OCI-LY7 (cell line): Measurements from ENCODE around the gene BAHCC1. TPM values are rescaled to one million over a fixed set of nuclear protein-coding genes. Genes with fewer than 3 reads are reported as not detected.

ENCODE experiments used
- BruUV-seq: library from RNA; stranded (reverse); fragments of 400-500 nt; replicated peaks from 2 replicates; lab custom pipeline; 2021; lab: Mats Ljungman, UMichigan
- CTCF ChIA-PET: fragments of 300-600 bp; sonication (Branson Sonifier 250); formaldehyde crosslinking; loops from one replicate; lab custom pipeline; 2022; ENCODE audit warnings: antibody characterized with exemption; ENCODE audit not compliant: unreplicated experiment; lab: Charles Lee
- POLR2A ChIA-PET: fragments of 300-600 bp; sonication (Branson Sonifier 250); formaldehyde crosslinking; loops from one replicate; lab custom pipeline; 2022; ENCODE audit warnings: antibody characterized with exemption; lab: Charles Lee
- DNase-seq: peaks from one replicate; pipeline ENCODE4 v3.0.0-alpha.2; 2015; ENCODE audit warnings: low spot score
- H2AFZ ChIP-seq: fragments of 200-600 bp; sonication (generic), shearing (Covaris generic); 2 replicates; pipeline ENCODE4 v1.6.1; 2014; ENCODE audit warnings: mild to moderate bottlenecking, antibody characterized with exemption, low read length, moderate library complexity
- H3K27ac ChIP-seq: fragments of 200-600 bp; sonication (generic); 2 replicates; pipeline ENCODE4 v1.5.1; 2014; ENCODE audit warnings: mixed run types, low read depth, mild to moderate bottlenecking, moderate library complexity, low read length, inconsistent platforms; ENCODE audit not compliant: poor library complexity, severe bottlenecking
- H3K36me3 ChIP-seq: fragments of 200-600 bp; sonication (generic); 2 replicates; pipeline ENCODE4 v1.6.1; 2014; ENCODE audit warnings: mild to moderate bottlenecking, antibody characterized with exemption, low read length, moderate library complexity, mixed read lengths; ENCODE audit not compliant: insufficient read depth
- H3K4me1 ChIP-seq: fragments of 200-600 bp; sonication (generic); 2 replicates; pipeline ENCODE4 v1.5.1; 2014; ENCODE audit warnings: mild to moderate bottlenecking, low read length; ENCODE audit not compliant: insufficient read depth, poor library complexity, severe bottlenecking
- H3K4me2 ChIP-seq: fragments of 200-600 bp; sonication (generic); 2 replicates; pipeline ENCODE4 v1.6.1; 2014; ENCODE audit warnings: mild to moderate bottlenecking, low read length
- H3K4me3 ChIP-seq: fragments of 200-600 bp; sonication (generic); 2 replicates; pipeline ENCODE4 v1.5.1; 2014; ENCODE audit warnings: mild to moderate bottlenecking, low read depth, low read length; ENCODE audit not compliant: poor library complexity, severe bottlenecking
- H3K79me2 ChIP-seq: fragments of 200-600 bp; sonication (generic); 2 replicates; pipeline ENCODE4 v1.6.1; 2016; ENCODE audit warnings: low read depth, mild to moderate bottlenecking, low read length, moderate library complexity, mixed read lengths; ENCODE audit not compliant: insufficient read depth
- H3K9me2 ChIP-seq: fragments of 200-600 bp; sonication (generic); 2 replicates; pipeline ENCODE4 v1.6.1; 2016; ENCODE audit warnings: mild to moderate bottlenecking, low read length, mixed read lengths; ENCODE audit not compliant: insufficient read depth
- H3K9me3 ChIP-seq: fragments of 200-600 bp; sonication (generic); 2 replicates; pipeline ENCODE4 v1.6.1; 2014; ENCODE audit warnings: mild to moderate bottlenecking, mixed run types, low read length, mixed read lengths
- H4K20me1 ChIP-seq: fragments of 200-600 bp; sonication (generic); 2 replicates; pipeline ENCODE4 v1.6.1; 2014; ENCODE audit warnings: mild to moderate bottlenecking, antibody characterized with exemption, low read length, moderate library complexity, mixed read lengths; ENCODE audit not compliant: insufficient read depth
- EZH2phosphoT487 ChIP-seq: fragments of 200-600 bp; sonication (generic); IDR thresholded peaks from 2 replicates; pipeline ENCODE4 v1.6.1; 2018; ENCODE audit warnings: low read depth, borderline replicate concordance, mild to moderate bottlenecking, mixed run types, antibody characterized with exemption, low read length, moderate library complexity, mixed read lengths
- intact Hi-C: fragments of 100-400 bp; cut with micrococcal nuclease; formaldehyde crosslinking; loops from one replicate; pipeline ENCODE4 v1.10.0; 2022; ENCODE audit not compliant: unreplicated experiment
- total RNA-seq, 2 experiments: library from RNA; depleted of rRNA in 1 of 2; stranded (reverse); fragments of >200 nt in 1 of 2; shearing (Covaris generic) in 1 of 2; gene quantifications; 2 replicates each; pipeline ENCODE4 v1.2.3, GENCODE V29; 2014 to 2022
- TF ChIP-seq, protein P1 (sequence below): fragments of 200-600 bp; sonication (generic); conservative IDR thresholded peaks from 2 replicates; pipeline ENCODE4 v1.5.1; 2014; ENCODE audit warnings: mild to moderate bottlenecking, antibody characterized with exemption, low read length, moderate library complexity, mixed read lengths

Gene BAHCC1
- total RNA-seq, 2 experiments from 2014 or later = 5.2 to 5.5 TPM

DNA sequence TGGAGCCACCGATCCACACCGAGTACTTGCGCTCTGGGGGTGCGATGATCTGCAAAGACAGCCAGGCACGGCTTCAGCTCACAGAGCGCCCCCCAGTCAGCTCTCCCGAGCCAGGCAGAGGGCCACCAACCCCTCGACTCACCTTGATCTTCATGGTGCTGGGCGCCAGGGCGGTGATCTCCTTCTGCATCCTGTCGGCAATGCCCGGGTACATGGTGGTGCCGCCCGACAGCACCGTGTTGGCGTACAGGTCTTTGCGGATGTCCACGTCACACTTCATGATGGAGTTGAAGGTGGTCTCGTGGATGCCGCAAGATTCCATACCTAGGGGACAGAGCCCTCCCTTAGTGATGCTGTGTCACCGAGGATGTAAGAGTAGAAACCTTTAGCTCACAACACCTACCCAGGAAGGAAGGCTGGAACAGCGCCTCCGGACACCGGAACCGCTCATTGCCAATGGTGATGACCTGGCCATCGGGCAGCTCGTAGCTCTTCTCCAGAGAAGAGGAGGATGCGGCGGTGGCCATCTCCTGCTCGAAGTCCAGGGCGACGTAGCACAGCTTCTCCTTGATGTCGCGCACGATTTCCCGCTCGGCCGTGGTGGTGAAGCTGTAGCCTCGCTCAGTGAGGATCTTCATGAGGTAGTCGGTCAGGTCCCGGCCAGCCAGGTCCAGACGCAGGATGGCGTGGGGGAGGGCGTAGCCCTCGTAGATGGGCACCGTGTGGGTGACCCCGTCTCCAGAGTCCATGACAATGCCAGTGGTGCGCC is 115.7 kb downstream of the BAHCC1 start:
- no peaks in the 10 kb centered on the region for H3K9me3 ChIP-seq
- H3K9me2 ChIP-seq = no peaks in the 10 kb centered on the region
- H3K4me1 ChIP-seq = peaks cover 40% of the 10 kb centered on the region
- peak overlapping the region; percentile 97 for H3K4me2 ChIP-seq
- ChIA-PET POLR2A (interaction anchor here (0.9 kb wide), 1 partner anchor 116 kb away, joined by 4 read pairs; the partner anchor contains the start of gene BAHCC1), CTCF (interaction anchor here (0.6 kb wide), 1 partner anchor 396 kb away, joined by 3 read pairs; no protein-coding TSS in a partner anchor)
- H3K4me3 ChIP-seq = peak overlapping the region; percentile 90
- intact Hi-C loops = loop anchor here (2.0 to 10.0 kb wide), 3 partner anchors 116 to 586 kb away; partner anchors contain the start of genes BAHCC1 and FASN
- H3K79me2 ChIP-seq = peaks cover 42% of the 10 kb centered on the region
- no peak overlapping the region for H2AFZ ChIP-seq
- H4K20me1 ChIP-seq = peaks cover 34% of the 10 kb centered on the region
- H3K27ac ChIP-seq = peak overlapping the region; percentile 0
- H3K36me3 ChIP-seq = peaks cover 42% of the 10 kb centered on the region
- DNase-seq = peak; percentile 54
- no TSS peak for BruUV-seq
- TF ChIP-seq, protein P1, sequence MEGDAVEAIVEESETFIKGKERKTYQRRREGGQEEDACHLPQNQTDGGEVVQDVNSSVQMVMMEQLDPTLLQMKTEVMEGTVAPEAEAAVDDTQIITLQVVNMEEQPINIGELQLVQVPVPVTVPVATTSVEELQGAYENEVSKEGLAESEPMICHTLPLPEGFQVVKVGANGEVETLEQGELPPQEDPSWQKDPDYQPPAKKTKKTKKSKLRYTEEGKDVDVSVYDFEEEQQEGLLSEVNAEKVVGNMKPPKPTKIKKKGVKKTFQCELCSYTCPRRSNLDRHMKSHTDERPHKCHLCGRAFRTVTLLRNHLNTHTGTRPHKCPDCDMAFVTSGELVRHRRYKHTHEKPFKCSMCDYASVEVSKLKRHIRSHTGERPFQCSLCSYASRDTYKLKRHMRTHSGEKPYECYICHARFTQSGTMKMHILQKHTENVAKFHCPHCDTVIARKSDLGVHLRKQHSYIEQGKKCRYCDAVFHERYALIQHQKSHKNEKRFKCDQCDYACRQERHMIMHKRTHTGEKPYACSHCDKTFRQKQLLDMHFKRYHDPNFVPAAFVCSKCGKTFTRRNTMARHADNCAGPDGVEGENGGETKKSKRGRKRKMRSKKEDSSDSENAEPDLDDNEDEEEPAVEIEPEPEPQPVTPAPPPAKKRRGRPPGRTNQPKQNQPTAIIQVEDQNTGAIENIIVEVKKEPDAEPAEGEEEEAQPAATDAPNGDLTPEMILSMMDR = 0 out of 2 replicates have a peak, but pooled peaks have one; percentile 25
- no peak for TF ChIP-seq EZH2phosphoT487

DNA sequence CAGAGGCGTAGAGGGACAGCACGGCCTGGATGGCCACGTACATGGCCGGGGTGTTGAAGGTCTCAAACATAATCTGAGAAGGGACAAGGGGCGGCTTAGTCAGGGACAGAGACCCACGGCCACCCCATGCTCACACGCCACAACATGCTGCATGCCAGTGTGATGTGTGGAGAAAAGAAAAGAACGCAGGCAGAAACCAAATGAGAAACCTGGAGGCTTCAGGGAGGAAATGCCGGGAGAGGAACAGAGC is 116.2 kb downstream of the BAHCC1 start:
- H3K27ac ChIP-seq = peak overlapping the region; percentile 68
- no peak overlapping the region for H2AFZ ChIP-seq
- H3K4me2 ChIP-seq = peak overlapping the region; percentile 97
- H3K4me3 ChIP-seq = peak overlapping the region; percentile 90
- POLR2A ChIA-PET = interaction anchor here (0.9 kb wide), 1 partner anchor 27 kb away, joined by 3 read pairs; no protein-coding TSS in a partner anchor
- no TSS peak for BruUV-seq
- H3K36me3 ChIP-seq = peaks cover 42% of the 10 kb centered on the region
- no peaks in the 10 kb centered on the region for H3K9me3 ChIP-seq
- peaks cover 47% of the 10 kb centered on the region for H3K79me2 ChIP-seq
- CTCF ChIA-PET = no interaction called here
- H4K20me1 ChIP-seq = peaks cover 34% of the 10 kb centered on the region
- DNase-seq = no peak
- TF ChIP-seq, protein P1 = no peak
- no peak for TF ChIP-seq EZH2phosphoT487
- intact Hi-C loops = loop anchor here (2.0 to 10.0 kb wide), 3 partner anchors 117 to 586 kb away; partner anchors contain the start of genes BAHCC1 and FASN
- peaks cover 45% of the 10 kb centered on the region for H3K4me1 ChIP-seq
- no peaks in the 10 kb centered on the region for H3K9me2 ChIP-seq
